NCI-H748 (cell line): ENCODE data around the gene LIMK2.

Source experiments
- DNase-seq: peaks from one replicate; lab custom pipeline; 2025; ENCODE audit not compliant: unreplicated experiment; lab: John Stamatoyannopoulos, UW

LIMK2 gene

GRCh38 chr22:31271026-31271425 lies 58.9 kb downstream of the LIMK2 start:
- DNase-seq, result no peak

GRCh38 chr22:31271485-31271884 lies 59.4 kb downstream of the LIMK2 start:
- DNase-seq, result no peak

DNA sequence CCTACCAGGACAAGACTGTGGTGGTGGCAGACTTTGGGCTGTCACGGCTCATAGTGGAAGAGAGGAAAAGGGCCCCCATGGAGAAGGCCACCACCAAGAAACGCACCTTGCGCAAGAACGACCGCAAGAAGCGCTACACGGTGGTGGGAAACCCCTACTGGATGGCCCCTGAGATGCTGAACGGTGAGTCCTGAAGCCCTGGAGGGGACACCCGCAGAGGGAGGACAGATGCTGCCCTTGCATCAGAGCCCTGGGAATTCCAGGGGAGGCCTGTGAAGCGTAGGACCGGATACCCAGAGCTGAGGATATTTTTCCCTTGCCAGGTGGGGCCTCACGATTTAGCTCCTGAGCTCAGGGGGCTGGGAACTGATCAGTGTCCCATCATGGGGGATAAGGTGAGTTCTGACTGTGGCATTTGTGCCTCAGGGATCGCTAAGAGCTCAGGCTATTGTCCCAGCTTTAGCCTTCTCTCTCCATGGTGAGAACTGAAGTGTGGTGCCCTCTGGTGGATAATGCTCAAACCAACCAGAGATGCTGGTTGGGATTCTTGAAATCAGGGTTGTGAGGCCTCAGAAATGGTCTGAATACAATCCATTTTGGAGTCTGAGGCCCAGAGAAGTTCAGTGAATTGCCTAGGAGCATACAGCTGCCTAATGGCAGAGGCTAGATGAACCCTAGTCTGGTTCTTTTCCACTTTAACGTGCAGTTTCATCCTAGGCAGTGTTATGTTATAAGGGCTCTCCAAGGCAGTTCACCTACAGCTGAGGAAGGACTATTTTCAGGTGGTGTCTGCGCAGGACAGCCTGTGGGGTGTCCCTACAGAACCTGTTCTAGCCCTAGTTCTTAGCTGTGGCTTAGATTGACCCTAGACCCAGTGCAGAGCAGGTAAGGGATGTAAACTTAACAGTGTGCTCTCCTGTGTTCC lies 60.7 kb downstream of the LIMK2 start:
- peak; percentile 34 for DNase-seq

GRCh38 chr22:31274017-31274416 lies 61.9 kb downstream of the LIMK2 start:
- no peak for DNase-seq

DNA sequence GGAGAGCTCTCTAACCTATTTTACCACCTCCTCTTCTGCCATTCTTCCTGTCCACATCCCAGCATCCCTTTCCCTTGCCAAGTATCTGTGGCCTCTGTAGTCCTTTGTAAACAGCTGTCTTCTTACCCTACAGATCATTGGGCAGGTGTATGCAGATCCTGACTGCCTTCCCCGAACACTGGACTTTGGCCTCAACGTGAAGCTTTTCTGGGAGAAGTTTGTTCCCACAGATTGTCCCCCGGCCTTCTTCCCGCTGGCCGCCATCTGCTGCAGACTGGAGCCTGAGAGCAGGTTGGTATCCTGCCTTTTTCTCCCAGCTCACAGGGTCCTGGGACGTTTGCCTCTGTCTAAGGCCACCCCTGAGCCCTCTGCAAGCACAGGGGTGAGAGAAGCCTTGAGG lies 62.9 kb downstream of the LIMK2 start:
- DNase-seq, result no peak

GRCh38 chr22:31275576-31275975 lies 63.5 kb downstream of the LIMK2 start:
- DNase-seq, result no peak

DNA sequence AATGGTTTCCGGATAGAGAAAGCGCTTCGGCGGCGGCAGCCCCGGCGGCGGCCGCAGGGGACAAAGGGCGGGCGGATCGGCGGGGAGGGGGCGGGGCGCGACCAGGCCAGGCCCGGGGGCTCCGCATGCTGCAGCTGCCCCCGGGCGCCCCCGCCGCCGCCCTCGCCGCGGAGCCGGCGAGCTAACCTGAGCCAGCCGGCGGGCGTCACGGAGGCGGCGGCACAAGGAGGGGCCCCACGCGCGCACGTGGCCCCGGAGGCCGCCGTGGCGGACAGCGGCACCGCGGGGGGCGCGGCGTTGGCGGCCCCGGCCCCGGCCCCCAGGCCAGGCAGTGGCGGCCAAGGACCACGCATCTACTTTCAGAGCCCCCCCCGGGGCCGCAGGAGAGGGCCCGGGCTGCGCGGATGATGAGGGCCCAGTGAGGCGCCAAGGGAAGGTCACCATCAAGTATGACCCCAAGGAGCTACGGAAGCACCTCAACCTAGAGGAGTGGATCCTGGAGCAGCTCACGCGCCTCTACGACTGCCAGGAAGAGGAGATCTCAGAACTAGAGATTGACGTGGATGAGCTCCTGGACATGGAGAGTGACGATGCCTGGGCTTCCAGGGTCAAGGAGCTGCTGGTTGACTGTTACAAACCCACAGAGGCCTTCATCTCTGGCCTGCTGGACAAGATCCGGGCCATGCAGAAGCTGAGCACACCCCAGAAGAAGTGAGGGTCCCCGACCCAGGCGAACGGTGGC lies 64.5 kb downstream of the LIMK2 start:
- no peak for DNase-seq

GRCh38 chr22:31277741-31278140 lies 65.6 kb downstream of the LIMK2 start:
- no peak for DNase-seq

DNA sequence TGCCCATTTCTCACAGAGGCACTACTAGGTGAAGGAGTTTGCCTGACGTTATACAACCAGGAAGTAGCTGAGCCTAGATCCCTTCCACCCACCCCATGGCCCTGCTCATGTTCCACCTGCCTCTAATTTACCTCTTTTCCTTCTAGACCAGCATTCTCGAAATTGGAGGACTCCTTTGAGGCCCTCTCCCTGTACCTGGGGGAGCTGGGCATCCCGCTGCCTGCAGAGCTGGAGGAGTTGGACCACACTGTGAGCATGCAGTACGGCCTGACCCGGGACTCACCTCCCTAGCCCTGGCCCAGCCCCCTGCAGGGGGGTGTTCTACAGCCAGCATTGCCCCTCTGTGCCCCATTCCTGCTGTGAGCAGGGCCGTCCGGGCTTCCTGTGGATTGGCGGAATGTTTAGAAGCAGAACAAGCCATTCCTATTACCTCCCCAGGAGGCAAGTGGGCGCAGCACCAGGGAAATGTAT lies 66.1 kb downstream of the LIMK2 start:
- no peak for DNase-seq

DNA sequence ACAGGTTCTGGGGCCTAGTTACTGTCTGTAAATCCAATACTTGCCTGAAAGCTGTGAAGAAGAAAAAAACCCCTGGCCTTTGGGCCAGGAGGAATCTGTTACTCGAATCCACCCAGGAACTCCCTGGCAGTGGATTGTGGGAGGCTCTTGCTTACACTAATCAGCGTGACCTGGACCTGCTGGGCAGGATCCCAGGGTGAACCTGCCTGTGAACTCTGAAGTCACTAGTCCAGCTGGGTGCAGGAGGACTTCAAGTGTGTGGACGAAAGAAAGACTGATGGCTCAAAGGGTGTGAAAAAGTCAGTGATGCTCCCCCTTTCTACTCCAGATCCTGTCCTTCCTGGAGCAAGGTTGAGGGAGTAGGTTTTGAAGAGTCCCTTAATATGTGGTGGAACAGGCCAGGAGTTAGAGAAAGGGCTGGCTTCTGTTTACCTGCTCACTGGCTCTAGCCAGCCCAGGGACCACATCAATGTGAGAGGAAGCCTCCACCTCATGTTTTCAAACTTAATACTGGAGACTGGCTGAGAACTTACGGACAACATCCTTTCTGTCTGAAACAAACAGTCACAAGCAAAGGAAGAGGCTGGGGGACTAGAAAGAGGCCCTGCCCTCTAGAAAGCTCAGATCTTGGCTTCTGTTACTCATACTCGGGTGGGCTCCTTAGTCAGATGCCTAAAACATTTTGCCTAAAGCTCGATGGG lies 66.7 kb downstream of the LIMK2 start:
- no peak for DNase-seq

GRCh38 chr22:31279327-31279669 lies 67.2 kb downstream of the LIMK2 start:
- no peak for DNase-seq

GRCh38 chr22:31279821-31280505 lies 67.9 kb downstream of the LIMK2 start:
- no peak for DNase-seq

GRCh38 chr22:31281733-31282132 lies 69.6 kb downstream of the LIMK2 start:
- no peak for DNase-seq

GRCh38 chr22:31282748-31283468 lies 70.8 kb downstream of the LIMK2 start:
- no peak for DNase-seq

GRCh38 chr22:31284281-31285155 lies 72.4 kb downstream of the LIMK2 start:
- no peak for DNase-seq

DNA sequence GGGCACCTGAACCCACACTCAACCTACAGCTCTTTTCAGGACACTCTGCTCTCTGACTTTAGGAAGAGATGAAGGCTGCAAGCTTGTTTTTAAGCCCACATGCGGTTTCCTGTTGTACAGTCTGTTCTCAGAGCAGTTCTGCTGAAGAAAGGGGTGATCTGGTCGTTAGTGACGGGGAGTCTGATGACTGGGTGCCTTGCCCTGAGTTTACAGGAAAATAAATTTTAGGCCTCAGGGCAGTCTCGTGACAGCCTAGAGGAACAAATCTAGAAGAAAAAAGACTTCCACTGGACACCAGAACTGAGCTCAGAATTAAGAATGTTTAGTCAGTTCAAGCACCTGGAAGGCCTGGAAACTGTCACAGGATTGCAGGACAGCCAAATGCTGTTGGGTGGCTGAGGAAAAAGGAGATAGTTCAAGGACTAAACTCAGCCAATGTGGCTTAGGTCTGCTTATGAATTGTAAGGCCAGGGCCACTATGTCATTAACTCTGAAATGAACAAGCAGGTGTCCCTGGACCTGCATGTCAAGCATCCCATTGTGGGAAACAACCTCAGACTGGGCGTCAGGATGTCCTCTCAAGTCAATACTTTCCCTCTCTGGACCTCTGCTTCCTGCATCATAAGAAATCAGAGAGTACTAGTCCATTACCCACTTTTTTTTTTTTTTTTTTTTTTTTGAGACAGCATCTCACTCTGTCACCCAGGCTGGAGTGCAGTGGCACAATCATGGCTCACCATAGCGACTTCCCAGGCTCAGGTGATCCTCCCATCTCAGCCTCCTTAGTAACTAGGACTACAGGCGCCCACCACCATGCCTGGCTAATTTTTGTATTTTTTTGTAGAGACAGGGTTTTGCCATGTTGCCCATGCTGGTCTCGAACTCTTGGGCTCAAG lies 74.5 kb downstream of the LIMK2 start:
- no peak for DNase-seq

DNA sequence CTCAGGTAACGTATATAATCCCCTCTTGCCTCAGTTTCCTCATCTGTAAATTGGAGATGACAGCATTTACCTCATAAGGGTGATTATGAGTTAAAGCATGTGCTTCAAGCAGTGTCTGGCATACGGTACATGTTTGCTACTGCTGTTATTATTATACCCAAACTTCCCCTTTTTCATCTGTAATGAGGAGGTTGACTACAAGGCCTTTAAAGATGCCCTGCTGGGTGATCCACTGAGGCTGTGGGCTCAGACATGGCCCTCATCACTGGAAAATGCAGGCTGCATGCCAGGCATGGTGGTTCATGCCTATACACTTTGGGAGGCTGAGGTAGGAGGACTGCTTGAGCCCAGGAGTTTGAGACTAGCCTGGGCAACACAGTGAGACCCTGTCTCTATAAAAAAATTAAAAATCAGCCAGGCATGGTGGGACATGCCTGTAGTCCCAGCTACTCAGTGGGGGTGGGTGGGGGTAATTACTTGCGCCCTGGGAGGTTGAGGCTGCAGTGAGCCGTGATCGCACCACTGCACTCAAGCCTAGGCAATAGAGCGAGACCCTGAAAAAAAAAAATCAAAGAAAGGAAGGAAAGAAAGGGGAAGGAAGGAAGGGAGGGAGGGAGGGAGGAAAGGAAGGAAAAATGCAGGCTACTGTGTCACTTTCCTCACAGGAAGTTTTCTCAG lies 75.9 kb downstream of the LIMK2 start:
- DNase-seq, result no peak
